Stimulated activated CD4-positive, alpha-beta T cell treated with anti-CD3 and anti-CD28 coated beads, Interleukin-2, amount 100 ng/mL, for 24 hours (primary cell): ENCODE data around the gene MIA2.
"Not testable (repeated sequence)": the region's sequence is repeated elsewhere in the genome, so short reads cannot be mapped to it uniquely, and the experiment has no call there.

ENCODE experiments used
- DNase-seq, 2 donors: peaks; one replicate each; pipeline ENCODE4 v3.0.0-alpha.2; 2020

MIA2 gene, protein sequence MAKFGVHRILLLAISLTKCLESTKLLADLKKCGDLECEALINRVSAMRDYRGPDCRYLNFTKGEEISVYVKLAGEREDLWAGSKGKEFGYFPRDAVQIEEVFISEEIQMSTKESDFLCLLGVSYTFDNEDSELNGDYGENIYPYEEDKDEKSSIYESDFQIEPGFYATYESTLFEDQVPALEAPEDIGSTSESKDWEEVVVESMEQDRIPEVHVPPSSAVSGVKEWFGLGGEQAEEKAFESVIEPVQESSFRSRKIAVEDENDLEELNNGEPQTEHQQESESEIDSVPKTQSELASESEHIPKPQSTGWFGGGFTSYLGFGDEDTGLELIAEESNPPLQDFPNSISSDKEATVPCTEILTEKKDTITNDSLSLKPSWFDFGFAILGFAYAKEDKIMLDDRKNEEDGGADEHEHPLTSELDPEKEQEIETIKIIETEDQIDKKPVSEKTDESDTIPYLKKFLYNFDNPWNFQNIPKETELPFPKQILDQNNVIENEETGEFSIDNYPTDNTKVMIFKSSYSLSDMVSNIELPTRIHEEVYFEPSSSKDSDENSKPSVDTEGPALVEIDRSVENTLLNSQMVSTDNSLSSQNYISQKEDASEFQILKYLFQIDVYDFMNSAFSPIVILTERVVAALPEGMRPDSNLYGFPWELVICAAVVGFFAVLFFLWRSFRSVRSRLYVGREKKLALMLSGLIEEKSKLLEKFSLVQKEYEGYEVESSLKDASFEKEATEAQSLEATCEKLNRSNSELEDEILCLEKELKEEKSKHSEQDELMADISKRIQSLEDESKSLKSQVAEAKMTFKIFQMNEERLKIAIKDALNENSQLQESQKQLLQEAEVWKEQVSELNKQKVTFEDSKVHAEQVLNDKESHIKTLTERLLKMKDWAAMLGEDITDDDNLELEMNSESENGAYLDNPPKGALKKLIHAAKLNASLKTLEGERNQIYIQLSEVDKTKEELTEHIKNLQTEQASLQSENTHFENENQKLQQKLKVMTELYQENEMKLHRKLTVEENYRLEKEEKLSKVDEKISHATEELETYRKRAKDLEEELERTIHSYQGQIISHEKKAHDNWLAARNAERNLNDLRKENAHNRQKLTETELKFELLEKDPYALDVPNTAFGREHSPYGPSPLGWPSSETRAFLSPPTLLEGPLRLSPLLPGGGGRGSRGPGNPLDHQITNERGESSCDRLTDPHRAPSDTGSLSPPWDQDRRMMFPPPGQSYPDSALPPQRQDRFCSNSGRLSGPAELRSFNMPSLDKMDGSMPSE (N-terminal part only)

GRCh38 chr14:39233680-39234326 lies at the start of gene MIA2:
Gene MIA2 (plus strand): TSS chr14:39233915. CDS start chr14:39234115, 200 bp downstream.
- no peak for DNase-seq

DNA sequence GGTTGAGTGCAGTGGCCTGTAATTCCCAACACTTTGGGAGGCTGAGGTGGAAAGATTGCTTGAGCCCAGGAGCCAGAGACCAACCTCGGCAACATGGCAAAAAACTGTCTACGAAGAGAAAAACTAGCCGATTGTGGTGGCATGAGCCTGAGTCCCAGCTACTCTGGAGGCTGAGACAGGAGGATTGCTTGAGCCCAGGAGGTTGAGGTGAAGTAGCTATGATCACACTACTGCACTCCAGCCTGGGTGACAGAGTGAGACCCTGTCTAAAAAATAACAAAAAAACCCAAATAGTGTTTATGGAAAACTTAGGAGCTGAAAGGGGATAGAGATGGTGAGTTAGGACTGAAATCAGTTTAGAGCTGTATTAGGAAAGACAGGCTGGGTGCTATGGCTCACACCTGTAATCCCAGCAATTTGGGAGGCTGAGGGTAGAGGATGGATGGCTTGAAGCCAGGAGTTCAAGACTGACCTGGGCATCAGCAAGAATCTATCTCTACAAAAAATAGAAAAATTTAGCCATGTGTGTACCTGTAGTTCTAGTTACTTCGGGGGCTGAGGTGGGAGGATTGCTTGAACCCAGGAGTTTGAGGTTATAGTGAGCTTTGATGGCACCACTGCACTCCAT lies 49.0 kb upstream of the MIA2 start:
- no peak for DNase-seq

GRCh38 chr14:39185256-39186049 lies 48.3 kb upstream of the MIA2 start:
- no peak for DNase-seq

- DNase-seq = no peak
These were observed 46.7 kb upstream of the MIA2 start for GRCh38 chr14:39186941-39187525.

- no peak for DNase-seq
These were observed 29.8 kb upstream of the MIA2 start for GRCh38 chr14:39203659-39204606.

DNA sequence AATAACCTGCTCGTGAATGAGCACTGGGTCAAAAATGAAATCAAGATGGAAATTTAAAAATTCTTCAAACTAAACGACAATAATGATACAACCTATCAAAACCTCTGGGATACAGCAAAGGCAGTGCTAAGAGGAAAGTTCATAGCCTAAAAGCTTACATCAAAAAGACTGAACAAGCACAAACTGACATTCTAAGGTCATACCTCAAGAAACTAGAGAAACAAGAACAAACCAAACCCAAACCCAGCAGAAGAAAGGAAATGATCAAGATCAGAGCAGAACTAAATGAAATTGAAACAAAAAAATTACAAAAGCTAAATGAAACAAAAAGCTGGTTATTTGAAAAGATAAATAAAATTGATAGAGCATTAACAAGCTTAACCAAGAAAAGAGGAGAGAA lies 26.3 kb upstream of the MIA2 start:
- DNase-seq = not testable (repeated sequence)

DNA sequence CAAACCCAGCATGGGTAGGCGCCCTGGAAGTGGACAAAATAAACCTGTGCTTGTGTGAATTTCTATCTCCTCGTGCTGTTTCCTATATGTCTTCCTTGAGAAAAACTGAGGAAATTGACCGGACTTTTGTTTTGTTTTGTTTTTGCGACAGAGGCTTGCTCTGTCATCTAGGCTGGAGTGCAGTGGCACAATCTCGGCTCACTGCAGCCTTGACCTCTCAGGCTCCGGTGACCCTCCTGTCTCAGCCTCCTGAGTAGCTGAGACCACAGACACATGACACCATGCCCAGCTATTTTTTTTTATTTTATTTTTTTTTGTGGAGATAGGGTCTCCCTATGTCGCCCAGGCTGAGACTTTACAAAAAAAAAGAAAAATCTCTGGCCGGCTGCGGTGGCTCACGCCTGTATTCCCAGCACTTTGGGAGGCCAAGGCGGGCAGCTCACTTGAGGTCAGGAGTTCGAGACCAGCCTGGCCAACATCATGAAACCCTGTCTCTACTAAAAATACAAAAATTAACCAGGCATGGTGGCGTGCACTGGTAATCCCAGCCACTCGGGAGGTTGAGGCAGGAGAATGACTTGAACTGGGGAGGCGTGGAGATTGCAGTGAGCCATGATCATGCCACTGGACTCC lies 22.5 kb upstream of the MIA2 start:
- DNase-seq = no peak

DNA sequence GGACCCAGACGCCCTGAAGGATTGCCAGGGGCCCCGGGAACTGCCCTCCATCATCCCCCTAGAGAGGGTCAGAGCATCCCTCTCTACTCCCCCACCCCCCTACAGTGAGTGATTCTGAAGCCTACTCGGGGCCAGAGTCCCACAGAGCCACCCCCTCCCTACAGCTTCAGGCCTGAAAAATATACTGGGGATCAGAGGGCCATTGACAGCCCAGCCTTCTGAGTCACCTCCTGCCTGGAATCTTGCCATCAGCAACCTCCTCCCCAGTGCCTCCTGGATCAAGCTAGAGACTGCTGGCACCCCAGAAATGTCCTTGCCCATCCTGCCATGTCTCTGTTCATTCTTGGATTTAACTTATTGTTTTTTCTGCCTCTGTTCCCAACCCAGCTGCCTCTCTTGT lies 21.7 kb upstream of the MIA2 start:
- DNase-seq = no peak

GRCh38 chr14:39212693-39213092 lies 21.0 kb upstream of the MIA2 start:
- DNase-seq = no peak

DNA sequence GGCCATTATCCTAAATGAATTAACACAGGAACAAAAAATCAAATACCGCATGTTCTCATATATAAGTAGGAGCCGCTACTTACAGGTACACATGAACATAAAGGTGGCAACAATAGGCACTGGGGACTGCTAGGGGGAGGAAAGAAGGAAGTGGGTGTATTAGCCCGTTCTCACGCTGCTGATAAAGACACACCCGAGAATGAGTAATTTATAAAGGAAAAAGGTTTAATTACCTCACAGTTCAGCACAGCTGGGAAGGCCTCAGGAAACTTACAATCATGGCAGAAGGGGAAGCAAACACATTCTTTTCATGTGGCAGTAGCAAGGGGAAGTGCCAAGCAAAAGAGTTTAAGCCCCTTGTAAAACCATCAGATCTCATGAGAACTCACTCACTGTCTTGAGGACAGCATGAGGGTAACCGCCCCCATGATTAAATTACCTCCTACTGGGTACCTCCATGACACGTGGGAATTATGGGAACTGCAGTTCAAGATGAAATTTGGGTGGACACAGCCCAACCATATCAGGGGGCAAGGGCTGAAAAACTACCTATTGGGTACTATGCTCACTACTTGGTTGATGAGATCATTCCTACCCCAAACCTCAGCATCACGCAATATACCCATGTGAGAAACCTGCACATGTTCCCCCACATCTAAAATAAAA lies 16.4 kb upstream of the MIA2 start:
- no peak for DNase-seq

DNA sequence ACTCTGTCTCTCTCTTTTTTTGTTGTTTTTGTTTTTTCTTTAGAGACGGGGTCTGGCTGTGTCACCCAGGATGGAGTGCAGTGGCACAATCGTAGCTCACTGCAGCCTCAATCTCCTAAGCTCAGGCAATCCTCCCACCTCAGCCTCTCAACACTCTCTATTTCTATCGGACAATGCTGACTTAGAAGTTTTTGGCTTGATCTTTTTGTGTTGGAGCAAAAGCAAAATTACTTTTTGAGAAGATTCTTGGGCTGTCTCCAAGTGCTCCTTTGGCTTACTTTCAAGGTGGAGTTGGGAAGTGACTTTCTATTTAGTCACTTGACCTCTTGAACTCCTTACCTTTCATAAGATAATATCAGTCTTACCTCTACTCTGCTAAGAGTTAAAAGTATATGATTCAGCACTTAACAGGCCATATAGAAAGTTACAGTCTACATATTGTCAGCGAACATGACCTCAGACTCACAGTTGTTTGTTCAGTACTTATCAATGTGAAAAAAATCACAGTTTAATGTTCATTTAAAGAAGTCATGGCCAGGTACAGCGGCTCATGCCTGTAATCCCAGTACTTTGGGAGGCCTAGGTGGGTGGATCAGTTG lies 15.4 kb upstream of the MIA2 start:
- no peak for DNase-seq

GRCh38 chr14:39219075-39219499 lies 14.6 kb upstream of the MIA2 start:
- no peak for DNase-seq

DNA sequence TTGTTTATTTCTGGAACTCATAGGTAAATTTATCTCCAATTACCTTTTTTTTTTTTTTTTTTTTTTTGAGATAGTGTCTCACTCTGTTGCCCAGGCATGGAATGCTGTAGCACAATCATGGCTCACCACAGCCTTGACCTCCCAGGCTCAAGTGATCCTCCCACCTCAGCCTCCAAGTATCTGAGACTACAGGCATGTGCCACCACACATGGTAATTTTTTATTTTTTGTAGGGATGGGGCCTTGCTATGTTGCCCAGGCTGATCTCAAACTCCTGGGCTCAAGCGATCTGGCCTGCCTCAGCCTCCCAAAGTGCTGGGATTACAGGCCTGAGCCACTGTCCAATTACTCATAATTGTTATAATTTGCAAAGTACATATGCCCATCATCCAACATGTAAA lies 13.2 kb upstream of the MIA2 start:
- DNase-seq = not testable (repeated sequence)

GRCh38 chr14:39228044-39228443 lies 5.7 kb upstream of the MIA2 start:
- DNase-seq = no peak

DNA sequence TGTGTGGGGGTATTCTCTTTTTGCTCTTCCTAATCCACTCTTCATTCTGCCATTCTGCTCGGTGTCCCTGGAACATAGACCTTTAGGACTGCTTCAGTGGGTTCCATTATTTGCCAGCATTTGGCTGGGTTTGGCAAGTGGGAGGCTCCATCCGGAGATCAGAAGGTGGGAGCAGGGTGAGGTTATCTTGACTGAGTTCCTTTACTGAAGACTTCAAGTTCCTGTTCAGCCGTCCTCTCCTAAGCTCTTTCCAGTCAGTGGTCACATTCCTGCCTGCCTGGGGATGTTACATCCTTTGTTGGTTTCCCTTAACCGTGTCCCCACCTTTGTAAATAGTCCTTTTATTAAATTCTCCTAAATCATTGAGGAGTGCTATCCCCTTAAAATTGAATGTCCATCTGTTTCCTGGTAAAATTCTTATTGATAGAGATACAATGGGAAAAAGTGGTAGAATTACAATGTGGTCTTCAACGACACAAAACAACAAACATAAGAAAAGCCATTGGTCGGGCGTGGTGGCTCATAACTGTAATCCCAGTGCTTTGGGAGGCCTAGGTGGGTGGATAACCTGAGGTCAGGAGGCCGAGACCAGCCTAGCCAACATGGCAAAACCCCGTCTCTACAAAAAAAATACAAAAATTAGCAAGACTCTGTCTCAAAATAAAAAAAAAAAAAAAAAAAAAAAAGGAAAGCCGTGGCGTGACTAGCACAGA lies 5.0 kb upstream of the MIA2 start:
- peak; percentile 24 to 27 for DNase-seq

GRCh38 chr14:39229222-39229543 lies 4.5 kb upstream of the MIA2 start:
- DNase-seq = peak; percentile 49 to 50

DNA sequence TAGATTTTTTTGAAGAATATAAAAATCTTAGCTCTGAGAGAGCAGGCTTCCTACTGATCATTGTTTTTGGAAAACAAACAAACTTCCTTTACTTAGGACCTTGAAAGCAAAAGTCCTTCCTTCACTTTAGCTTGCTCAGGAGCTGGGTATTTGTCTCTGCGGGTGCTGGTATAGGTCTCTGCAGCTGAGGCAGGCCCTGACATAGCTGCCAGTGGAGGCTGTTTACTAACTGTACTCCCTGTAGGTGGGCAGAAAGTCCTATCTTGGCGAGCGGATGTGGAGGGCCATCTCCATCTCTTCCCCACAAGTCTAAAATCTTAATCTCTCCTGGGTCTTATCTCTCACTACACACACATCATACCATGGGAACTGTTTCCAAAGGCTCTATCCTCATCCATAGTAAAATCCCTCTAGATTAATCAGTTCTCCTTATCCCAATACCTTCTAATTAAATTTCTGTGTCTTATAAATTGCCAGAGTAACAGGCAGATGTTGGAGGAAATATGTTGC lies 4.1 kb upstream of the MIA2 start:
- peak in 1 of 2 donors; percentile 6 for DNase-seq
